ENCODE results near the gene SLITRK2.

SLITRK2 gene, protein sequence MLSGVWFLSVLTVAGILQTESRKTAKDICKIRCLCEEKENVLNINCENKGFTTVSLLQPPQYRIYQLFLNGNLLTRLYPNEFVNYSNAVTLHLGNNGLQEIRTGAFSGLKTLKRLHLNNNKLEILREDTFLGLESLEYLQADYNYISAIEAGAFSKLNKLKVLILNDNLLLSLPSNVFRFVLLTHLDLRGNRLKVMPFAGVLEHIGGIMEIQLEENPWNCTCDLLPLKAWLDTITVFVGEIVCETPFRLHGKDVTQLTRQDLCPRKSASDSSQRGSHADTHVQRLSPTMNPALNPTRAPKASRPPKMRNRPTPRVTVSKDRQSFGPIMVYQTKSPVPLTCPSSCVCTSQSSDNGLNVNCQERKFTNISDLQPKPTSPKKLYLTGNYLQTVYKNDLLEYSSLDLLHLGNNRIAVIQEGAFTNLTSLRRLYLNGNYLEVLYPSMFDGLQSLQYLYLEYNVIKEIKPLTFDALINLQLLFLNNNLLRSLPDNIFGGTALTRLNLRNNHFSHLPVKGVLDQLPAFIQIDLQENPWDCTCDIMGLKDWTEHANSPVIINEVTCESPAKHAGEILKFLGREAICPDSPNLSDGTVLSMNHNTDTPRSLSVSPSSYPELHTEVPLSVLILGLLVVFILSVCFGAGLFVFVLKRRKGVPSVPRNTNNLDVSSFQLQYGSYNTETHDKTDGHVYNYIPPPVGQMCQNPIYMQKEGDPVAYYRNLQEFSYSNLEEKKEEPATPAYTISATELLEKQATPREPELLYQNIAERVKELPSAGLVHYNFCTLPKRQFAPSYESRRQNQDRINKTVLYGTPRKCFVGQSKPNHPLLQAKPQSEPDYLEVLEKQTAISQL

DNA sequence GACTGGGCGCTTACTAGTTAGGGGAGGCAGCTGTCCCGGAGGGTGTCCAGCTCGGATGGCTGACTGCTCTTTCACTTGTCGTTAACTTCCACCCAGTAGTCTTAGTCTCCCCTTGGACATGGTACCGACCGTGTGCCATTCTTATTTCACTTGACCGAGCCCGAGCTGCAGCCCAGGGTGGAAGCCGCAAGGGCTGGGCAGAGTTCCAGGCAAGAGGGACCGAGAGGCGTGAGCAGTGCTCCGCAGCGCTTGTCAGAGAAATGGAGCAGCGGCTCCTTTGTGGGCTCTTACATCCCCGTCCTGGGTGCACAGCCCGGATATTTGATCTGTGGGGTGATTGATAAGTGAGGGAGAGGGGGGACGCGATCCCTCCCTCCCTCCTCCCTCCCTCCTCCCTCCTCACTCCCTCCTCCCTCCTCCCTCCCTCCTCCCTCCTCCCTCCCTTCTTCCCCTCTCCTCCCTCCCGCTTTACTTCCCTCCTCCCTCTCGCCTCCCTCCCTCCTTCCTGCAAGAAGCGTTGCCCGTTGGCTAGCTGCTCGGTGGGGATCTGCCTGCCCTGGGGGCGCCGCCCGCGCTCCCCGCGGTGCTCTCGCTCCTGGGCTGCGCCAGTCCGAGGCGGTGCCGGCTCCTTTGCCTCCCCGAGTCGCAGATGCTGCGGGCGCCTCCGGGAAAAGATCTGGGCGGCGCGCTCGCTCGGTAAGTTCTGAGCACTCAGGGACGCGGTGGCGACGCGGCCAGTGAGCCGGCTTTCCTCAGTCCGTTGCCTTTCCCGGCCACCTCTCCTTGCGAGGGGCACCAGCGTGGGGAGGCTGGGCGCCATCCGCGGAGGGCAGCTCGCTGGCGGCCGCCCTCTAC is at the start of gene SLITRK2:
TSS of gene SLITRK2 (plus strand) at position 499 of the 855 bp plus-strand sequence. CDS start 4,597 bp downstream, outside the sequence.
- Histone ChIP-seq H3K4me3 (ENCODE audit: low read depth in 1 of 2, low read length in 1 of 2) (no peak within 1 kb of the TSS), H3K4me1 (ENCODE audit: control insufficient read depth in 1 of 2, insufficient read depth in 1 of 2, low read depth in 1 of 2, low read length in 1 of 2) (no peaks in the 10 kb centered on the region), H3K27ac (no peak within 1 kb of the TSS), H3K36me3 (no peaks in the 10 kb centered on the region), H3K9me3 (no peaks in the 10 kb centered on the region), H3K27me3 (peaks cover 70% of the 10 kb centered on the region)
- no peak for TF ChIP-seq CTCF (IDR thresholded peaks at IDR 0.05)

DNA sequence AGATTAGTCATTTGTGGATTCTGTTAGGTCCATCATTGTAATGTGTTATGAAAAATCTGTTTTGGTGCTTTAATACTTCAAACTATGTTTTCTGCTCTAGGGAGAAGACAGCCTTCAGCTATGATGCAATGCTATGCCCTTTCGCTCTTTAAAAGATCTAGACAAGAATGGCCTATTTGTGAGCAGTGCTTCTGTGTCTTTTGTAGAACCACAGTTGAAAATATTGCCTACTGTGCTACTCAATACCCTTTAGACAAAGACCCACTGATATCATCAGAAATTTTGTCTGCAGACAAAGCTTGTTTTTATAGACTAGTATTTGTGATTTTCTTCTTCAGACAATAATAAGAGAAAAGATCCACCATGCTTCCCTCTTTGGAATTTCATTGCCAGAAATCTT is 44.6 kb upstream of the SLITRK2 start:
- H3K36me3 ChIP-seq = no peaks in the 10 kb centered on the region
- H3K4me3 ChIP-seq (ENCODE audit: low read depth in 1 of 2, low read length in 1 of 2) = no peak overlapping the region
- TF ChIP-seq CTCF (IDR thresholded peaks at IDR 0.05) = no peak
- no peaks in the 10 kb centered on the region for H3K27me3 ChIP-seq
- H3K4me1 ChIP-seq (ENCODE audit: control insufficient read depth in 1 of 2, insufficient read depth in 1 of 2, low read depth in 1 of 2, low read length in 1 of 2) = no peaks in the 10 kb centered on the region
- no peaks in the 10 kb centered on the region for H3K9me3 ChIP-seq
- no peak overlapping the region for H3K27ac ChIP-seq

- H3K9me3 ChIP-seq = no peaks in the 10 kb centered on the region
- no peaks in the 10 kb centered on the region for H3K27me3 ChIP-seq
- H3K27ac ChIP-seq = no peak overlapping the region
- no peaks in the 10 kb centered on the region for H3K36me3 ChIP-seq
- H3K4me1 ChIP-seq (ENCODE audit: control insufficient read depth in 1 of 2, insufficient read depth in 1 of 2, low read depth in 1 of 2, low read length in 1 of 2) = no peaks in the 10 kb centered on the region
- no peak overlapping the region for H3K4me3 ChIP-seq (ENCODE audit: low read depth in 1 of 2, low read length in 1 of 2)
- no peak for TF ChIP-seq CTCF (IDR thresholded peaks at IDR 0.05)
Observed at GRCh38 chrX:145792281-145792680, 25.3 kb upstream of the SLITRK2 start.

DNA sequence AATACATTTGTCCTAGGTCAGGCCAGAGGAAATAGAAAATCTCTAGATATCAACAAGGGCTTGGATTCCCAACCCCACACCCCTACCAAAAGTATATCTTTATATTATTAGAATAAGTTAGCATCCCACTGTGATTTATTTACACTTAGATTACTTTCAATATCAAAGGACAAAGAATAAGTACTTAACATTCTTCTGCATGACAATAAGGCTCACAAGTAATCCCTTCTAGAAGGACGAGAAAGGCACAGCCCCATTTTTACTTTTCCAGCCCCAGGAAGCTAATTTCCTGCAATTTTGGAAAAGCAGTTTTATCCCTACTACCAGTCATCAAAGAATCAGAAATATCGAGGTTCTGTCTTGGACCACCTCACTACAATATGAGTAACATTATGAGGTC is 14.1 kb upstream of the SLITRK2 start:
- TF ChIP-seq CTCF (IDR thresholded peaks at IDR 0.05) = no peak

DNA sequence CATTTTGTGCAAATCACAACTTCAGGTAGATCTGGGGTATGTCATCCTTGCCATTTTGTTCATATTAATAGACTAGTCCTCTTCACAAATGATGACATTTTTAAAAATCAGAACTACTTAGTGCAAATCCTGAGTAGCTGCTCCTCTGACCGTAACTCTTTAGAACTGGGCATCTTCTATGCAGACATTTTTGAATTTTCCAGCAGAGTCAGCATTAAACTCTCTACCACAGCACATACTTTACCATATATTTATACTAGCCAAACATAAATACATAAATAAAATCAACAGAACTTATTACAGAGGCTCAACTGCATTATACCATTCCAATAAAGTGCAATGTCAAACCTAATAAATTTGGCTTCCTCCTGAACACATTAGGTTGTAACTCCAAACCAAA is 4.5 kb upstream of the SLITRK2 start:
- Histone ChIP-seq H3K36me3 (no peaks in the 10 kb centered on the region), H3K27ac (no peak overlapping the region), H3K4me1 (ENCODE audit: control insufficient read depth in 1 of 2, insufficient read depth in 1 of 2, low read depth in 1 of 2, low read length in 1 of 2) (no peaks in the 10 kb centered on the region), H3K4me3 (ENCODE audit: low read depth in 1 of 2, low read length in 1 of 2) (no peak overlapping the region), H3K9me3 (no peaks in the 10 kb centered on the region), H3K27me3 (peaks cover 25% of the 10 kb centered on the region)
- TF ChIP-seq CTCF (IDR thresholded peaks at IDR 0.05) = no peak

More for the DNA sequence above, 14.1 kb upstream of the SLITRK2 start:
- H3K4me1 ChIP-seq (ENCODE audit: control insufficient read depth in 1 of 2, insufficient read depth in 1 of 2, low read depth in 1 of 2, low read length in 1 of 2) = no peaks in the 10 kb centered on the region
- H3K27ac ChIP-seq = no peak overlapping the region
- H3K36me3 ChIP-seq = no peaks in the 10 kb centered on the region
- no peaks in the 10 kb centered on the region for H3K27me3 ChIP-seq
- H3K9me3 ChIP-seq = no peaks in the 10 kb centered on the region
- H3K4me3 ChIP-seq (ENCODE audit: low read depth in 1 of 2, low read length in 1 of 2) = no peak overlapping the region

Data from neutrophil (primary cell).